Endodermal cell (in vitro differentiated cells): ENCODE results near the gene CDKN1B. TPM values are rescaled to one million over a fixed set of nuclear protein-coding genes. Genes with fewer than 3 reads are reported as not detected.
A peak's percentile ranks its signal among the peaks of the same experiment; 100 is the strongest.

ENCODE experiments used
- DNase-seq: peaks from one replicate; pipeline ENCODE4 v3.0.0-alpha.2; 2017
- H3K27ac ChIP-seq: 2 replicates; pipeline ENCODE4 v1.5.1; 2013; ENCODE audit warnings: mild to moderate bottlenecking, low read depth, low read length, moderate library complexity
- H3K27me3 ChIP-seq: 2 replicates; pipeline ENCODE4 v1.6.1; 2013; ENCODE audit warnings: mild to moderate bottlenecking, low read length, moderate library complexity; ENCODE audit not compliant: insufficient read depth, control insufficient read depth, poor library complexity, severe bottlenecking
- H3K36me3 ChIP-seq: 2 replicates; pipeline ENCODE4 v1.7.0; 2013; ENCODE audit warnings: mild to moderate bottlenecking, low read length, moderate library complexity; ENCODE audit not compliant: control insufficient read depth, insufficient read depth
- H3K4me1 ChIP-seq: one replicate; pipeline ENCODE4 v1.7.0; 2013; ENCODE audit warnings: low read length; ENCODE audit not compliant: control insufficient read depth, insufficient read depth
- H3K4me3 ChIP-seq: 2 replicates; pipeline ENCODE4 v1.5.1; 2013; ENCODE audit warnings: mild to moderate bottlenecking, low read length, moderate library complexity
- H3K9ac ChIP-seq: 2 replicates; pipeline ENCODE4 v1.6.1; 2013; ENCODE audit warnings: mild to moderate bottlenecking, low read length, moderate library complexity; ENCODE audit not compliant: poor library complexity, severe bottlenecking; ENCODE audit errors: extremely low read depth
- H3K9me3 ChIP-seq: 2 replicates; pipeline ENCODE4 v1.6.1; 2013; ENCODE audit warnings: mild to moderate bottlenecking, low read length, moderate library complexity; ENCODE audit not compliant: control insufficient read depth
- H3K27ac Mint-ChIP-seq: 2 replicates; pipeline ENCODE4 v1.8.0; 2020; ENCODE audit warnings: mixed read lengths
- H3K27me3 Mint-ChIP-seq: 2 replicates; pipeline ENCODE4 v1.8.0; 2021; ENCODE audit warnings: mild to moderate bottlenecking, mixed read lengths; ENCODE audit not compliant: insufficient read depth
- H3K36me3 Mint-ChIP-seq: 2 replicates; pipeline ENCODE4 v1.8.0; 2020; ENCODE audit warnings: low read depth, mixed read lengths
- H3K4me1 Mint-ChIP-seq: 2 replicates; pipeline ENCODE4 v1.8.0; 2020; ENCODE audit warnings: mixed read lengths
- H3K4me3 Mint-ChIP-seq: 2 replicates; pipeline ENCODE4 v1.8.0; 2020; ENCODE audit warnings: mild to moderate bottlenecking, moderate library complexity, mixed read lengths
- H3K9me3 Mint-ChIP-seq: 2 replicates; pipeline ENCODE4 v1.8.0; 2020; ENCODE audit warnings: mild to moderate bottlenecking, mixed read lengths
- CTCF ChIP-seq: fragments of 200-600 bp; sonication (generic); conservative IDR thresholded peaks from 2 replicates; pipeline ENCODE4 v1.5.0; 2021; ENCODE audit warnings: antibody characterized with exemption, mild to moderate bottlenecking
- WGBS, 2 experiments: methylation state at CpG; one replicate each; pipeline versions ENCODE4 v1.1.5 to v1.1.7; 2013; ENCODE audit warnings: missing lambda C conversion rate in 2 of 2, mixed read lengths in 1 of 2; ENCODE audit not compliant: insufficient coverage in 1 of 2, insufficient read length in 1 of 2; 5-methylcytosine and 5-hydroxymethylcytosine counted together
- total RNA-seq, 2 donors: library from RNA; stranded (reverse); fragmentation: NEBNext Ultra II Directional in 1 of 2; extraction: Animal tissue kit (Norgen Biotek cat#: 25700) in 1 of 2; gene quantifications; 2 replicates in 1 of 2; 3 replicates in 1 of 2; pipeline ENCODE4 v1.2.1, GENCODE V29; 2021

The CDKN1B gene
- total RNA-seq, 2 donors from 2014 or later: 40.1 to 63.9 TPM

GRCh38 chr12:12733118-12733517 lies 15.9 kb downstream of the CDKN1B start:
- WGBS, 2 experiments: 92% methylated on average over 1 of the region's 2 CpGs; no CpG with 5 or more reads in 1 of the 2 experiments
- Mint-ChIP-seq H3K27me3 (no peaks in the 10 kb centered on the region), H3K9me3 (no peaks in the 10 kb centered on the region)

GRCh38 chr12:12734054-12734453 lies 16.9 kb downstream of the CDKN1B start:
- Mint-ChIP-seq H3K27me3 (no peaks in the 10 kb centered on the region), H3K4me3 (no peak overlapping the region), H3K9me3 (no peaks in the 10 kb centered on the region), H3K27ac (no peak overlapping the region), H3K4me1 (peaks cover 41% of the 10 kb centered on the region), H3K36me3 (peaks cover 3% of the 10 kb centered on the region)
- no peak for TF ChIP-seq CTCF
- Histone ChIP-seq H3K36me3 (peaks cover 4% of the 10 kb centered on the region), H3K9ac (no peak overlapping the region), H3K9me3 (no peaks in the 10 kb centered on the region), H3K4me3 (no peak overlapping the region), H3K4me1 (peaks cover 5% of the 10 kb centered on the region), H3K27me3 (no peaks in the 10 kb centered on the region), H3K27ac (no peak overlapping the region)
- WGBS, 2 experiments: 97 to 100% methylated on average over 2 of the region's 2 CpGs
- DNase-seq: peak; percentile 17

More at GRCh38 chr12:12733118-12733517, 15.9 kb downstream of the CDKN1B start:
- Mint-ChIP-seq H3K27ac (no peak overlapping the region), H3K36me3 (peaks cover 6% of the 10 kb centered on the region), H3K4me3 (no peak overlapping the region), H3K4me1 (peaks cover 34% of the 10 kb centered on the region)
- Histone ChIP-seq H3K27ac (no peak overlapping the region), H3K4me3 (no peak overlapping the region), H3K27me3 (no peaks in the 10 kb centered on the region), H3K9me3 (no peaks in the 10 kb centered on the region), H3K36me3 (peaks cover 7% of the 10 kb centered on the region), H3K9ac (no peak overlapping the region), H3K4me1 (peaks cover 5% of the 10 kb centered on the region)
- DNase-seq: peak; percentile 19
- no peak for TF ChIP-seq CTCF

DNA sequence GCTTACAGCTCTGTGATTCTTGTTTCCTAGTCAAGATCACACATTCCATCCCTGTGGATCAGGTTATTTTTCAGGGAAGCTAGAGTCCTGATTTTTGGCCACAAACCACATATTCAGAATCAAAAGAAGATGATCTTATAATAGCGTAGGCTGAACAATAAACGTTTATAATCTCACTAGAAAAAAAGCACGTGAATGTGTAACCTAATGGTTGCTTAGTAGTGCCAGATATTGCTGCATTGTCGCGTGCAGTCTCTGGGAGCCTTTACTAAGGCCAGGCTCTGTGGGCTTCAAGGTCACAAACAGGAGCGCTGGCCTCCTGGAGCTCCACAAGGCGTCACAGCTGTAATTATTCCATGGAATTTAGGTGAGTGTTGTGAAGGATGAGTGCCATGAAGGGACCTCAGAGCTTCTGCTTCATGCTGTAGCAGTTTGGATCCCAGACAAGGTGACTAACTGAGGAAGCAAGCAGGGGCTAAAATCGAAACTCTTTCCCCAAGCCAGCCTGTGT lies 17.4 kb downstream of the CDKN1B start:
- Mint-ChIP-seq H3K36me3 (peaks cover 3% of the 10 kb centered on the region), H3K9me3 (no peaks in the 10 kb centered on the region), H3K27me3 (no peaks in the 10 kb centered on the region), H3K4me1 (peaks cover 42% of the 10 kb centered on the region), H3K27ac (no peak overlapping the region), H3K4me3 (no peak overlapping the region)
- no peak overlapping the region for H3K9ac ChIP-seq
- H3K36me3 ChIP-seq: peaks cover 4% of the 10 kb centered on the region
- H3K9me3 ChIP-seq: no peaks in the 10 kb centered on the region
- TF ChIP-seq CTCF: no peak
- no peak overlapping the region for H3K4me3 ChIP-seq
- 84 to 95% methylated on average over 8 of the region's 8 CpGs for WGBS, 2 experiments
- H3K27ac ChIP-seq: no peak overlapping the region
- H3K27me3 ChIP-seq: no peaks in the 10 kb centered on the region
- peak; percentile 45 for DNase-seq
- peaks cover 5% of the 10 kb centered on the region for H3K4me1 ChIP-seq
